ENCODE measurements around the gene DCBLD2.

DNA sequence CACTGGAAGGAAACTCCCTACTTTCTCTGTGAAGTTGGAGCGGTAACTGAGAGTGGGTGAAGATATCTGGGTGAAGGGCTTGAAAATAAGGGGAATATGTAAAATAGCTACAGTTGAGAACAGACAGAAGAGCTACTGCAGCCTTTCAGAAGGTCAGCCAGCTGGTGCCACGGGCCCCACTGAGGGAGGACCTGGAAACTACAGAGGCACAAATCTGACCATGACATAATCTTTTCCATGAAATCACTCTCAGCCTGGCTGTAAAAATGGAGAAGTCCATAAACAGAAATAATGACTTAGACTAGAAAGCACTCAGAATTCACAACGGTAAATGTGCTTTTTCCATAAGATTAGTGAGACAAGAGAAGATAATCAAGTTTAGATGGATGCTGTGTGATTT lies 91.9 kb downstream of the DCBLD2 start:
- TF ChIP-seq RFX5 (IDR thresholded peaks at IDR 0.05; ENCODE audit: low read length) (no peak), POLR2AphosphoS5 (IDR thresholded peaks at IDR 0.05; ENCODE audit: low read depth, low read length) (no peak), MXI1 (IDR thresholded peaks at IDR 0.05; ENCODE audit: low read depth, low read length) (no peak), RAD21 (IDR thresholded peaks at IDR 0.05; ENCODE audit: low read length) (no peak), TCF12 (IDR thresholded peaks at IDR 0.05) (no peak), EZH2phosphoT487 (IDR thresholded peaks at IDR 0.05; ENCODE audit: borderline replicate concordance, low read depth) (no peak)
- TF ChIP-seq, protein P1, sequence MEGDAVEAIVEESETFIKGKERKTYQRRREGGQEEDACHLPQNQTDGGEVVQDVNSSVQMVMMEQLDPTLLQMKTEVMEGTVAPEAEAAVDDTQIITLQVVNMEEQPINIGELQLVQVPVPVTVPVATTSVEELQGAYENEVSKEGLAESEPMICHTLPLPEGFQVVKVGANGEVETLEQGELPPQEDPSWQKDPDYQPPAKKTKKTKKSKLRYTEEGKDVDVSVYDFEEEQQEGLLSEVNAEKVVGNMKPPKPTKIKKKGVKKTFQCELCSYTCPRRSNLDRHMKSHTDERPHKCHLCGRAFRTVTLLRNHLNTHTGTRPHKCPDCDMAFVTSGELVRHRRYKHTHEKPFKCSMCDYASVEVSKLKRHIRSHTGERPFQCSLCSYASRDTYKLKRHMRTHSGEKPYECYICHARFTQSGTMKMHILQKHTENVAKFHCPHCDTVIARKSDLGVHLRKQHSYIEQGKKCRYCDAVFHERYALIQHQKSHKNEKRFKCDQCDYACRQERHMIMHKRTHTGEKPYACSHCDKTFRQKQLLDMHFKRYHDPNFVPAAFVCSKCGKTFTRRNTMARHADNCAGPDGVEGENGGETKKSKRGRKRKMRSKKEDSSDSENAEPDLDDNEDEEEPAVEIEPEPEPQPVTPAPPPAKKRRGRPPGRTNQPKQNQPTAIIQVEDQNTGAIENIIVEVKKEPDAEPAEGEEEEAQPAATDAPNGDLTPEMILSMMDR (IDR thresholded peaks at IDR 0.05): no peak
- TF ChIP-seq, protein P2, sequence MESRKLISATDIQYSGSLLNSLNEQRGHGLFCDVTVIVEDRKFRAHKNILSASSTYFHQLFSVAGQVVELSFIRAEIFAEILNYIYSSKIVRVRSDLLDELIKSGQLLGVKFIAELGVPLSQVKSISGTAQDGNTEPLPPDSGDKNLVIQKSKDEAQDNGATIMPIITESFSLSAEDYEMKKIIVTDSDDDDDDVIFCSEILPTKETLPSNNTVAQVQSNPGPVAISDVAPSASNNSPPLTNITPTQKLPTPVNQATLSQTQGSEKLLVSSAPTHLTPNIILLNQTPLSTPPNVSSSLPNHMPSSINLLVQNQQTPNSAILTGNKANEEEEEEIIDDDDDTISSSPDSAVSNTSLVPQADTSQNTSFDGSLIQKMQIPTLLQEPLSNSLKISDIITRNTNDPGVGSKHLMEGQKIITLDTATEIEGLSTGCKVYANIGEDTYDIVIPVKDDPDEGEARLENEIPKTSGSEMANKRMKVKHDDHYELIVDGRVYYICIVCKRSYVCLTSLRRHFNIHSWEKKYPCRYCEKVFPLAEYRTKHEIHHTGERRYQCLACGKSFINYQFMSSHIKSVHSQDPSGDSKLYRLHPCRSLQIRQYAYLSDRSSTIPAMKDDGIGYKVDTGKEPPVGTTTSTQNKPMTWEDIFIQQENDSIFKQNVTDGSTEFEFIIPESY (IDR thresholded peaks at IDR 0.05; ENCODE audit: borderline replicate concordance, low read depth): no peak
